HEK293 (cell line): ENCODE measurements around the gene SMCHD1.
A peak's percentile ranks its signal among the peaks of the same experiment; 100 is the strongest.
"Not testable (repeated sequence)": the region's sequence is repeated elsewhere in the genome, so short reads cannot be mapped to it uniquely, and the experiment has no call there.

Experiments
- CTCF ChIA-PET: fragments of 350-600 bp; formaldehyde crosslinking; extraction: SDS; loops from one replicate; lab custom pipeline; 2021; ENCODE audit warnings: antibody characterized with exemption; lab: Yijun Ruan, JAX
- POLR2A ChIA-PET: fragments of 300-600 bp; formaldehyde crosslinking; extraction: SDS; loops from one replicate; lab custom pipeline; 2020; ENCODE audit warnings: antibody characterized with exemption, inconsistent platforms; lab: Yijun Ruan, JAX
- H3K27ac ChIP-seq: fragments of 200-500 bp; sonication (Bioruptor generic); 2 replicates; pipeline ENCODE4 v1.5.1; 2014; ENCODE audit warnings: low read depth, low read length, control low read depth, inconsistent platforms; ENCODE audit errors: extremely low read depth
- H3K36me3 ChIP-seq, 2 experiments: fragments of 200-500 bp in 1 of 2; sonication (Bioruptor generic) in 1 of 2; 1 replicate in 1 of 2; 2 replicates in 1 of 2; pipeline ENCODE4 v1.5.1; 2014 to 2017; ENCODE audit warnings: inconsistent platforms in 2 of 2, low read length in 2 of 2; ENCODE audit not compliant: control insufficient read depth in 2 of 2, insufficient read depth in 1 of 2
- H3K4me1 ChIP-seq: fragments of 200-500 bp; sonication (Bioruptor generic); 2 replicates; pipeline ENCODE4 v1.5.1; 2014; ENCODE audit warnings: mild to moderate bottlenecking, low read length, inconsistent platforms; ENCODE audit not compliant: control insufficient read depth, insufficient read depth
- H3K4me3 ChIP-seq: 2 replicates; pipeline ENCODE4 v1.5.1; 2011; ENCODE audit warnings: low read depth, mild to moderate bottlenecking, control low read depth, low read length, moderate library complexity
- H3K9me3 ChIP-seq: fragments of 200-500 bp; sonication (Bioruptor generic); 2 replicates; pipeline ENCODE4 v1.5.1; 2014; ENCODE audit warnings: low read depth, low read length, inconsistent platforms; ENCODE audit not compliant: control insufficient read depth, insufficient read depth
- BCL11A ChIP-seq: fragments of 450-650 bp; formaldehyde crosslinking; IDR thresholded peaks from 2 replicates; pipeline ENCODE4 v1.5.1; 2016; ENCODE audit warnings: low read depth, missing biosample characterization, missing genetic modification characterization
- KLF9 ChIP-seq: fragments of 450-650 bp; formaldehyde crosslinking; IDR thresholded peaks from 2 replicates; pipeline ENCODE4 v1.5.1; 2016; ENCODE audit warnings: missing biosample characterization, missing genetic modification characterization, low read depth
- PRDM6 ChIP-seq: fragments of 450-650 bp; formaldehyde crosslinking; IDR thresholded peaks from 2 replicates; pipeline ENCODE4 v1.5.1; 2017; ENCODE audit warnings: missing biosample characterization, missing genetic modification characterization
- YY2 ChIP-seq: fragments of 450-650 bp; formaldehyde crosslinking; IDR thresholded peaks from 2 replicates; pipeline ENCODE4 v1.5.1; 2016; ENCODE audit warnings: missing biosample characterization, missing genetic modification characterization
- ZBTB6 ChIP-seq: fragments of 450-650 bp; formaldehyde crosslinking; IDR thresholded peaks from 2 replicates; pipeline ENCODE4 v1.5.1; 2017; ENCODE audit warnings: missing biosample characterization, missing genetic modification characterization
- ZFP3 ChIP-seq: fragments of 450-650 bp; formaldehyde crosslinking; IDR thresholded peaks from 2 replicates; pipeline ENCODE4 v1.5.1; 2016; ENCODE audit warnings: low read depth, missing biosample characterization, missing genetic modification characterization
- ZNF133 ChIP-seq: fragments of 450-650 bp; formaldehyde crosslinking; IDR thresholded peaks from 2 replicates; pipeline ENCODE4 v1.5.1; 2016; ENCODE audit warnings: missing biosample characterization, missing genetic modification characterization
- ZNF146 ChIP-seq: fragments of 450-650 bp; formaldehyde crosslinking; IDR thresholded peaks from 2 replicates; pipeline ENCODE4 v1.5.1; 2016; ENCODE audit warnings: missing biosample characterization, missing genetic modification characterization
- ZNF174 ChIP-seq: fragments of 450-650 bp; formaldehyde crosslinking; IDR thresholded peaks from 2 replicates; pipeline ENCODE4 v1.5.0; 2017; ENCODE audit warnings: missing biosample characterization, mild to moderate bottlenecking, missing genetic modification characterization
- ZNF18 ChIP-seq: fragments of 450-650 bp; formaldehyde crosslinking; IDR thresholded peaks from 2 replicates; pipeline ENCODE4 v1.5.1; 2016; ENCODE audit warnings: missing biosample characterization, missing genetic modification characterization
- ZNF223 ChIP-seq: fragments of 450-650 bp; formaldehyde crosslinking; IDR thresholded peaks from 2 replicates; pipeline ENCODE4 v1.5.1; 2016; ENCODE audit warnings: missing biosample characterization, missing genetic modification characterization
- ZNF280D ChIP-seq: fragments of 450-650 bp; formaldehyde crosslinking; IDR thresholded peaks from 2 replicates; pipeline ENCODE4 v1.5.1; 2016; ENCODE audit warnings: missing biosample characterization, missing genetic modification characterization
- ZNF350 ChIP-seq: fragments of 450-650 bp; formaldehyde crosslinking; IDR thresholded peaks from 2 replicates; pipeline ENCODE4 v1.5.0; 2017; ENCODE audit warnings: missing biosample characterization, mild to moderate bottlenecking, missing genetic modification characterization
- ZNF404 ChIP-seq: fragments of 450-650 bp; formaldehyde crosslinking; IDR thresholded peaks from 2 replicates; pipeline ENCODE4 v1.5.1; 2017; ENCODE audit warnings: missing biosample characterization, missing genetic modification characterization
- ZNF558 ChIP-seq: fragments of 450-650 bp; formaldehyde crosslinking; IDR thresholded peaks from 2 replicates; pipeline ENCODE4 v1.5.1; 2016; ENCODE audit warnings: missing biosample characterization, missing genetic modification characterization
- TF ChIP-seq, protein P1 (sequence below): fragments of 450-650 bp; formaldehyde crosslinking; IDR thresholded peaks from 2 replicates; pipeline ENCODE4 v1.5.1; 2016; ENCODE audit warnings: missing biosample characterization, missing genetic modification characterization
- TF ChIP-seq, protein P2 (sequence below): fragments of 450-650 bp; formaldehyde crosslinking; IDR thresholded peaks from 2 replicates; pipeline ENCODE4; 2016; ENCODE audit warnings: missing biosample characterization, missing genetic modification characterization
- TF ChIP-seq, protein P3 (sequence below): fragments of 450-650 bp; formaldehyde crosslinking; IDR thresholded peaks from 2 replicates; pipeline ENCODE4 v1.5.1; 2016; ENCODE audit warnings: missing biosample characterization, missing genetic modification characterization

Gene SMCHD1

DNA sequence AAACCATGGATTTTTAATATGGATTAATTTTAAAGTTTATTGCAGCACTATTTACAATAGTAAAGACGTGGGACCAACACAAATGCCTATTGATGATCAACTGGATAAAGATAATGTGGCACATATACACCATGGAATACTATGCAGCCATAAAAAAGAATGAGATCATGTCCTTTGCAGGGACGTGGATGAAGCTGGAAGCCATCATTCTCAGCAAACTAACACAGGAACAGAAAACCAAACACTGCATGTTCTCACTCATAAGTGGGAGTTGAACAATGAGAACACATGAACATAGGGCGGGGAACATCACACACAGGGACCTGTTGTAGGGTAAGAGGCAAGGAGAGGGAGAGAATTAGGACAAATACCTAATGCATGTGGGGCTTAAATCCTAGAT lies 5.3 kb downstream of the SMCHD1 start:
- H3K27ac ChIP-seq, H3K4me1 ChIP-seq, H3K36me3 ChIP-seq, H3K9me3 ChIP-seq, POLR2A ChIA-PET, CTCF ChIA-PET, H3K4me3 ChIP-seq: not testable (repeated sequence)
- TF ChIP-seq ZNF146 (tag by site-specific recombination), result peak; percentile 92
- TF ChIP-seq ZNF280D, result peak; percentile 90; the same call in 1 of the 2 replicates
- TF ChIP-seq, protein P1, sequence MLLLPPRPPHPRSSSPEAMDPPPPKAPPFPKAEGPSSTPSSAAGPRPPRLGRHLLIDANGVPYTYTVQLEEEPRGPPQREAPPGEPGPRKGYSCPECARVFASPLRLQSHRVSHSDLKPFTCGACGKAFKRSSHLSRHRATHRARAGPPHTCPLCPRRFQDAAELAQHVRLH, result peak; percentile 64; the same call in 1 of the 2 replicates

DNA sequence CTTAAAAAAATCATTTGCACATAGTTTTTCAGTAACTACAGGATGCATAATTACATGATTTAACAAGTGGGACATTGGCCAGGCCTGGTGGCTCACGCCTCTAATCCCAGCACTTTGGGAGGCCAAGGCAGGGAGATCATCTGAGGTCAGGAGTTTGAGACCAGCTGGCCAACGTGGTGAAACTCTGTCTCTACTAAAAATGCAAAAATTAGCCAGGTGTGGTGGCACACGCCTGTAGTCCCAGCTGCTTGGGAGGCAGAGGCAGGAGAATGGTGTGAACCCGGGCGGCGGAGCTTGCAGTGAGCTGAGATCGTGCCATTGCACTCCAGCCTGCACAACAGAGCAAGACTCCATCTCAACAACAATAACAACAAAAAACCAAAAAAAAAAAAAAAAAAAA lies 6.8 kb downstream of the SMCHD1 start:
- not testable (repeated sequence) for H3K36me3 ChIP-seq, H3K27ac ChIP-seq, H3K9me3 ChIP-seq, H3K4me1 ChIP-seq, H3K4me3 ChIP-seq
- CTCF ChIA-PET, result interaction anchor here (0.7 kb wide), 1 partner anchor 91 kb away, joined by 3 read pairs; no protein-coding TSS in a partner anchor
- POLR2A ChIA-PET, result interaction anchor here (0.7 kb wide), 2 partner anchors 21 to 541 kb away, joined by 5 to 6 read pairs; no protein-coding TSS in a partner anchor
- TF ChIP-seq ZNF18 (tag by site-specific recombination), result peak; percentile 73; the same call in 1 of the 2 replicates

GRCh38 chr18:2662990-2663389 lies 7.5 kb downstream of the SMCHD1 start:
- POLR2A ChIA-PET, result no interaction called here
- CTCF ChIA-PET, result interaction anchor here (0.7 kb wide), 1 partner anchor 91 kb away, joined by 3 read pairs; no protein-coding TSS in a partner anchor
- no peaks in the 10 kb centered on the region for H3K9me3 ChIP-seq
- no peak overlapping the region for H3K27ac ChIP-seq
- H3K36me3 ChIP-seq, result peaks cover 13 to 16% of the 10 kb centered on the region in 2 experiments
- peaks cover 7% of the 10 kb centered on the region for H3K4me1 ChIP-seq
- H3K4me3 ChIP-seq, result no peak overlapping the region
- TF ChIP-seq, protein P2, sequence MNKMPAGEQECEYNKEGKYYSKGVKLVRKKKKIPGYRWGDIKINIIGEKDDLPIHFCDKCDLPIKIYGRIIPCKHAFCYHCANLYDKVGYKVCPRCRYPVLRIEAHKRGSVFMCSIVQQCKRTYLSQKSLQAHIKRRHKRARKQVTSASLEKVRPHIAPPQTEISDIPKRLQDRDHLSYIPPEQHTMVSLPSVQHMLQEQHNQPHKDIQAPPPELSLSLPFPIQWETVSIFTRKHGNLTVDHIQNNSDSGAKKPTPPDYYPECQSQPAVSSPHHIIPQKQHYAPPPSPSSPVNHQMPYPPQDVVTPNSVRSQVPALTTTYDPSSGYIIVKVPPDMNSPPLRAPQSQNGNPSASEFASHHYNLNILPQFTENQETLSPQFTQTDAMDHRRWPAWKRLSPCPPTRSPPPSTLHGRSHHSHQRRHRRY, result no peak
- TF ChIP-seq ZNF174 (tag by site-specific recombination), result no peak
- no peak for TF ChIP-seq KLF9 (tag by site-specific recombination)
- no peak for TF ChIP-seq PRDM6 (tag by site-specific recombination)
- TF ChIP-seq ZNF350, result no peak
- no peak for TF ChIP-seq ZNF223
- no peak for TF ChIP-seq ZNF558 (tag by site-specific recombination)
- TF ChIP-seq ZFP3 (tag by site-specific recombination), result no peak
- TF ChIP-seq YY2, result no peak
- no peak for TF ChIP-seq ZBTB6 (tag by site-specific recombination)
- TF ChIP-seq ZNF404, result no peak
- TF ChIP-seq, protein P3, sequence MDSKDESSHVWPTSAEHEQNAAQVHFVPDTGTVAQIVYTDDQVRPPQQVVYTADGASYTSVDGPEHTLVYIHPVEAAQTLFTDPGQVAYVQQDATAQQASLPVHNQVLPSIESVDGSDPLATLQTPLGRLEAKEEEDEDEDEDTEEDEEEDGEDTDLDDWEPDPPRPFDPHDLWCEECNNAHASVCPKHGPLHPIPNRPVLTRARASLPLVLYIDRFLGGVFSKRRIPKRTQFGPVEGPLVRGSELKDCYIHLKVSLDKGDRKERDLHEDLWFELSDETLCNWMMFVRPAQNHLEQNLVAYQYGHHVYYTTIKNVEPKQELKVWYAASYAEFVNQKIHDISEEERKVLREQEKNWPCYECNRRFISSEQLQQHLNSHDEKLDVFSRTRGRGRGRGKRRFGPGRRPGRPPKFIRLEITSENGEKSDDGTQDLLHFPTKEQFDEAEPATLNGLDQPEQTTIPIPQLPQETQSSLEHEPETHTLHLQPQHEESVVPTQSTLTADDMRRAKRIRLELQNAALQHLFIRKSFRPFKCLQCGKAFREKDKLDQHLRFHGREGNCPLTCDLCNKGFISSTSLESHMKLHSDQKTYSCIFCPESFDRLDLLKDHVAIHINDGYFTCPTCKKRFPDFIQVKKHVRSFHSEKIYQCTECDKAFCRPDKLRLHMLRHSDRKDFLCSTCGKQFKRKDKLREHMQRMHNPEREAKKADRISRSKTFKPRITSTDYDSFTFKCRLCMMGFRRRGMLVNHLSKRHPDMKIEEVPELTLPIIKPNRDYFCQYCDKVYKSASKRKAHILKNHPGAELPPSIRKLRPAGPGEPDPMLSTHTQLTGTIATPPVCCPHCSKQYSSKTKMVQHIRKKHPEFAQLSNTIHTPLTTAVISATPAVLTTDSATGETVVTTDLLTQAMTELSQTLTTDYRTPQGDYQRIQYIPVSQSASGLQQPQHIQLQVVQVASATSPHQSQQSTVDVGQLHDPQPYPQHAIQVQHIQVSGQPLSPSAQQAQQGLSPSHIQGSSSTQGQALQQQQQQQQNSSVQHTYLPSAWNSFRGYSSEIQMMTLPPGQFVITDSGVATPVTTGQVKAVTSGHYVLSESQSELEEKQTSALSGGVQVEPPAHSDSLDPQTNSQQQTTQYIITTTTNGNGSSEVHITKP (tag by site-specific recombination), result no peak
- no peak for TF ChIP-seq ZNF133 (tag by site-specific recombination)
- no peak for TF ChIP-seq BCL11A (tag by site-specific recombination)
